ENCODE data around the gene PKD1. TPM values are rescaled to one million over a fixed set of nuclear protein-coding genes. Genes with fewer than 3 reads are reported as not detected.

The PKD1 gene
- total and polyA plus RNA-seq, 2 of the 13 experiments (the other 11 are each of a cell fraction or from before 2014, with no cell fraction given), result 22.1 to 23.0 TPM

GRCh38 chr16:2157480-2158261, 22.0 kb upstream of the PKD1 start (continued):
- TF ChIP-seq ZNF251 (CRISPR knock-in tag; IDR thresholded peaks at IDR 0.05), result no peak
- TF ChIP-seq MXD1 (CRISPR knock-in tag; IDR thresholded peaks at IDR 0.05), result peak; percentile 73; the same call in 1 of the 2 replicates
- peak; percentile 48; the same call in 1 of the 2 replicates for TF ChIP-seq TGIF2 (CRISPR knock-in tag; IDR thresholded peaks at IDR 0.05)
- no peak for TF ChIP-seq SNAI1 (CRISPR knock-in tag; IDR thresholded peaks at IDR 0.05; ENCODE audit: borderline replicate concordance)
- peak; percentile 12; the same call in 1 of the 2 replicates for TF ChIP-seq ZNF552 (CRISPR knock-in tag; IDR thresholded peaks at IDR 0.05; ENCODE audit: borderline replicate concordance)
- no peak for TF ChIP-seq ZNF317 (CRISPR knock-in tag; IDR thresholded peaks at IDR 0.05)
- TF ChIP-seq NR2C2 (CRISPR knock-in tag; IDR thresholded peaks at IDR 0.05; ENCODE audit: borderline replicate concordance), result peak; percentile 91
- peak; percentile 80; the same call in 1 of the 2 replicates for TF ChIP-seq DPF2 (CRISPR knock-in tag; IDR thresholded peaks at IDR 0.05; ENCODE audit: borderline replicate concordance, low read depth)
- peak; percentile 100 for TF ChIP-seq RARA (CRISPR knock-in tag; IDR thresholded peaks at IDR 0.05)
- TF ChIP-seq JUNB (CRISPR knock-in tag; IDR thresholded peaks at IDR 0.05; ENCODE audit: borderline replicate concordance), result no peak
- no peak; the same call in 1 of the 2 replicates for TF ChIP-seq ZNF614 (CRISPR knock-in tag; IDR thresholded peaks at IDR 0.05; ENCODE audit: borderline replicate concordance)
- no peak for TF ChIP-seq ZNF530 (CRISPR knock-in tag; IDR thresholded peaks at IDR 0.05; ENCODE audit: low read depth)
- no peak for TF ChIP-seq MNT (IDR thresholded peaks at IDR 0.05)
- TF ChIP-seq PAF1 (CRISPR knock-in tag; IDR thresholded peaks at IDR 0.05), result 0 out of 2 replicates have a peak, but pooled peaks have one; percentile 42
- no peak for TF ChIP-seq RBAK (CRISPR knock-in tag; IDR thresholded peaks at IDR 0.05)
- TF ChIP-seq PHF20 (CRISPR knock-in tag; IDR thresholded peaks at IDR 0.05), result no peak
- peak; percentile 72 for TF ChIP-seq ZNF639 (CRISPR knock-in tag; conservative IDR thresholded peaks at IDR 0.05)
- TF ChIP-seq TCF7L2 (IDR thresholded peaks at IDR 0.05; ENCODE audit: low read depth, low read length), result no peak
- no peak for TF ChIP-seq KDM5A (IDR thresholded peaks at IDR 0.05; ENCODE audit: borderline replicate concordance, low read length)
- peak; percentile 86 for TF ChIP-seq ARID5B (CRISPR knock-in tag; IDR thresholded peaks at IDR 0.05)
- no peak; the same call in 1 of the 2 replicates for TF ChIP-seq YEATS4 (CRISPR knock-in tag; IDR thresholded peaks at IDR 0.05; ENCODE audit: borderline replicate concordance)
- peak; percentile 55 for TF ChIP-seq GABPB1 (CRISPR knock-in tag; IDR thresholded peaks at IDR 0.05)
- TF ChIP-seq ZNF333 (CRISPR knock-in tag; IDR thresholded peaks at IDR 0.05; ENCODE audit: borderline replicate concordance), result 0 out of 2 replicates have a peak, but pooled peaks have one; percentile 33
